T-helper 17 cell (primary cell): ENCODE data around the gene UBALD2. TPM values are rescaled to one million over a fixed set of nuclear protein-coding genes. Genes with fewer than 3 reads are reported as not detected.
"Not testable (repeated sequence)": the region's sequence is repeated elsewhere in the genome, so short reads cannot be mapped to it uniquely, and the experiment has no call there.

Source experiments
- ATAC-seq: fragments of 150-1000 bp; cut with Tn5 transposase; 2 replicates; pipeline ENCODE4 v1.10.0; 2021; ENCODE audit warnings: mild to moderate bottlenecking, moderate library complexity
- DNase-seq, 3 donors: peaks; one replicate each; pipeline versions ENCODE4 v3.0.0 to v3.0.0-alpha.2; 2020 to 2021
- H3K9me3 ChIP-seq: one replicate; pipeline ENCODE4 v1.7.0; 2013; ENCODE audit warnings: low read length, mild to moderate bottlenecking; ENCODE audit not compliant: control insufficient read depth, poor library complexity, severe bottlenecking
- H3K27ac Mint-ChIP-seq: one replicate; pipeline ENCODE4 v1.8.0; 2022; ENCODE audit warnings: mild to moderate bottlenecking, moderate library complexity, mixed read lengths
- H3K27me3 Mint-ChIP-seq: one replicate; pipeline ENCODE4 v1.8.0; 2022; ENCODE audit warnings: mixed read lengths
- H3K36me3 Mint-ChIP-seq: one replicate; pipeline ENCODE4 v1.8.0; 2022; ENCODE audit warnings: low read depth, mixed read lengths
- H3K4me1 Mint-ChIP-seq: one replicate; pipeline ENCODE4 v1.8.0; 2022; ENCODE audit warnings: mild to moderate bottlenecking, mixed read lengths
- H3K4me3 Mint-ChIP-seq: one replicate; pipeline ENCODE4 v1.8.0; 2022; ENCODE audit warnings: mild to moderate bottlenecking, moderate library complexity, mixed read lengths
- total RNA-seq, 4 donors: library from RNA in 2 of 4; stranded (reverse) in 2 of 4; gene quantifications; one replicate each; pipeline ENCODE4 v1.2.3 and lab custom pipeline; 2022 to 2026

Gene UBALD2
- total RNA-seq, 2 donors from 2014 or later: 201 to 252 TPM

- Mint-ChIP-seq H3K27ac (no peak overlapping the region), H3K4me3 (no peak overlapping the region), H3K4me1 (peaks cover 11% of the 10 kb centered on the region), H3K27me3 (no peaks in the 10 kb centered on the region), H3K36me3 (no peaks in the 10 kb centered on the region)
- ATAC-seq (no peak), DNase-seq (no peak)
- H3K9me3 ChIP-seq: no peaks in the 10 kb centered on the region
Measured at GRCh38 chr17:76280650-76281049, 15.5 kb downstream of the UBALD2 start.

GRCh38 chr17:76281573-76282371, 16.6 kb downstream of the UBALD2 start:
- no peak for ATAC-seq

GRCh38 chr17:76292567-76292966, 27.4 kb downstream of the UBALD2 start:
- no peaks in the 10 kb centered on the region for H3K36me3 Mint-ChIP-seq
- no peaks in the 10 kb centered on the region for H3K9me3 ChIP-seq
- DNase-seq (no peak), ATAC-seq (no peak)
- H3K4me1 Mint-ChIP-seq: no peaks in the 10 kb centered on the region
- no peak overlapping the region for H3K27ac Mint-ChIP-seq
- no peaks in the 10 kb centered on the region for H3K27me3 Mint-ChIP-seq
- no peak overlapping the region for H3K4me3 Mint-ChIP-seq

More at GRCh38 chr17:76281573-76282371, 16.6 kb downstream of the UBALD2 start:
- H3K36me3 Mint-ChIP-seq: peaks cover 2% of the 10 kb centered on the region
- no peak overlapping the region for H3K27ac Mint-ChIP-seq
- DNase-seq: no peak
- H3K4me1 Mint-ChIP-seq: peaks cover 8% of the 10 kb centered on the region
- no peaks in the 10 kb centered on the region for H3K27me3 Mint-ChIP-seq
- H3K4me3 Mint-ChIP-seq: no peak overlapping the region
- no peaks in the 10 kb centered on the region for H3K9me3 ChIP-seq

GRCh38 chr17:76293106-76293505, 28.0 kb downstream of the UBALD2 start:
- H3K36me3 Mint-ChIP-seq: no peaks in the 10 kb centered on the region
- no peak for DNase-seq
- ATAC-seq: no peak
- H3K9me3 ChIP-seq: no peaks in the 10 kb centered on the region
- H3K27ac Mint-ChIP-seq: no peak overlapping the region
- H3K4me3 Mint-ChIP-seq: no peak overlapping the region
- H3K4me1 Mint-ChIP-seq: no peaks in the 10 kb centered on the region
- H3K27me3 Mint-ChIP-seq: no peaks in the 10 kb centered on the region

GRCh38 chr17:76296186-76296585, 31.0 kb downstream of the UBALD2 start:
- H3K9me3 ChIP-seq: no peaks in the 10 kb centered on the region
- H3K4me3 Mint-ChIP-seq: no peak overlapping the region
- DNase-seq (no peak), ATAC-seq (no peak)
- H3K4me1 Mint-ChIP-seq: peaks cover 3% of the 10 kb centered on the region
- no peaks in the 10 kb centered on the region for H3K36me3 Mint-ChIP-seq
- H3K27ac Mint-ChIP-seq: no peak overlapping the region
- H3K27me3 Mint-ChIP-seq: no peaks in the 10 kb centered on the region

- Mint-ChIP-seq H3K4me3 (no peak overlapping the region), H3K4me1 (peaks cover 3% of the 10 kb centered on the region), H3K27me3 (no peaks in the 10 kb centered on the region), H3K27ac (no peak overlapping the region), H3K36me3 (no peaks in the 10 kb centered on the region)
- H3K9me3 ChIP-seq: no peaks in the 10 kb centered on the region
- ATAC-seq (no peak), DNase-seq (no peak)
Measured at GRCh38 chr17:76296889-76297288, 31.7 kb downstream of the UBALD2 start.

GRCh38 chr17:76297436-76297835, 32.3 kb downstream of the UBALD2 start:
- ATAC-seq (no peak), DNase-seq (no peak)
- H3K36me3 Mint-ChIP-seq: no peaks in the 10 kb centered on the region
- H3K4me1 Mint-ChIP-seq: peaks cover 3% of the 10 kb centered on the region
- no peaks in the 10 kb centered on the region for H3K9me3 ChIP-seq
- H3K4me3 Mint-ChIP-seq: no peak overlapping the region
- H3K27me3 Mint-ChIP-seq: no peaks in the 10 kb centered on the region
- no peak overlapping the region for H3K27ac Mint-ChIP-seq

- Mint-ChIP-seq H3K36me3 (peaks cover 2% of the 10 kb centered on the region), H3K27me3 (no peaks in the 10 kb centered on the region), H3K27ac (no peak overlapping the region), H3K4me3 (no peak overlapping the region), H3K4me1 (peaks cover 6% of the 10 kb centered on the region)
- DNase-seq: no peak
- no peaks in the 10 kb centered on the region for H3K9me3 ChIP-seq
- ATAC-seq: no peak
Measured at GRCh38 chr17:76304226-76305134, 39.3 kb downstream of the UBALD2 start.

GRCh38 chr17:76305135-76305454, 39.9 kb downstream of the UBALD2 start:
- not testable (repeated sequence) for DNase-seq, H3K9me3 ChIP-seq, H3K4me3 Mint-ChIP-seq, H3K27me3 Mint-ChIP-seq, ATAC-seq, H3K36me3 Mint-ChIP-seq, H3K4me1 Mint-ChIP-seq, H3K27ac Mint-ChIP-seq

- H3K4me1 Mint-ChIP-seq: peaks cover 6% of the 10 kb centered on the region
- H3K36me3 Mint-ChIP-seq: peaks cover 2% of the 10 kb centered on the region
- H3K27me3 Mint-ChIP-seq: no peaks in the 10 kb centered on the region
- no peak overlapping the region for H3K27ac Mint-ChIP-seq
- ATAC-seq: no peak
- no peaks in the 10 kb centered on the region for H3K9me3 ChIP-seq
- no peak for DNase-seq
- H3K4me3 Mint-ChIP-seq: no peak overlapping the region
Measured at GRCh38 chr17:76307299-76307965, 42.3 kb downstream of the UBALD2 start.

GRCh38 chr17:76307966-76308338, 42.8 kb downstream of the UBALD2 start, which contains the start of gene QRICH2:
Gene QRICH2, minus strand, starts transcription at chr17:76308276. Its CDS starts 278 bp downstream, at chr17:76307998.
- Mint-ChIP-seq H3K4me1 (peaks cover 3% of the 10 kb centered on the region), H3K4me3 (no peak within 1 kb of the TSS), H3K27me3 (no peaks in the 10 kb centered on the region), H3K36me3 (peaks cover 2% of the 10 kb centered on the region), H3K27ac (no peak within 1 kb of the TSS)
- no peaks in the 10 kb centered on the region for H3K9me3 ChIP-seq
- ATAC-seq: no peak
- no peak for DNase-seq

- no peaks in the 10 kb centered on the region for H3K9me3 ChIP-seq
- H3K27ac Mint-ChIP-seq: no peak overlapping the region
- H3K36me3 Mint-ChIP-seq: peaks cover 2% of the 10 kb centered on the region
- no peak overlapping the region for H3K4me3 Mint-ChIP-seq
- DNase-seq: no peak
- ATAC-seq: no peak
- no peaks in the 10 kb centered on the region for H3K4me1 Mint-ChIP-seq
- no peaks in the 10 kb centered on the region for H3K27me3 Mint-ChIP-seq
Measured at GRCh38 chr17:76309461-76309860, 44.3 kb downstream of the UBALD2 start.

- ATAC-seq: no peak
- no peaks in the 10 kb centered on the region for H3K9me3 ChIP-seq
- no peak for DNase-seq
- Mint-ChIP-seq H3K27ac (peak overlapping the region; percentile 8), H3K4me3 (no peak overlapping the region), H3K36me3 (peaks cover 2% of the 10 kb centered on the region), H3K27me3 (no peaks in the 10 kb centered on the region), H3K4me1 (peaks cover 4% of the 10 kb centered on the region)
Measured at GRCh38 chr17:76312735-76313134, 47.6 kb downstream of the UBALD2 start.
